AG20443 (cell line): ENCODE measurements around the gene PLA2G2A.
"Not testable (repeated sequence)": the region's sequence is repeated elsewhere in the genome, so short reads cannot be mapped to it uniquely, and the experiment has no call there.

Experiments
- DNase-seq: peaks from one replicate; pipeline ENCODE4 v3.0.0; 2012; ENCODE audit warnings: low spot score, mixed read lengths

PLA2G2A gene

GRCh38 chr1:19979494-19979977, at the start of gene PLA2G2A:
TSS of gene PLA2G2A (minus strand) at chr1:19979618. CDS start at chr1:19978773, 845 bp downstream.
- peak; percentile 25 for DNase-seq

DNA sequence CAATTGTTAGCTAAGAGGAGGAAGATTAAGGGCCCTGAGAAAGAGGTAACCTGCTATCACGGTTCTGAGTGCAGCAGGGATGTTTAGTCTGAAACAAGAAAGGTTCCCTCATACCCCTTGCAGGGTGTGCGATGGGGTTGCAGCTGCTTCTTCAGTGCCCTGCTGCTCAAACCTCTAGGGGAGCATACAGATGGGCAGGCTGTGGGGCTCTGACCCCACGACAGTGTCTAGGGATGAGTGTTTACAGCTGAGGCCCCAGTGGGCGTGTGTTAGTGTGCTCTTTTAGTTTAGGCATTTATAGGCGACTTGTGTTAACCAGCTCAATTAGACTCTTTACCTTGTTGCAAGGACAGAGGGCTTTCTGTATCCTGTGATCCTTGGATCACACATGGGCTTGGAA, 49.3 kb upstream of the PLA2G2A start:
- no peak for DNase-seq

DNA sequence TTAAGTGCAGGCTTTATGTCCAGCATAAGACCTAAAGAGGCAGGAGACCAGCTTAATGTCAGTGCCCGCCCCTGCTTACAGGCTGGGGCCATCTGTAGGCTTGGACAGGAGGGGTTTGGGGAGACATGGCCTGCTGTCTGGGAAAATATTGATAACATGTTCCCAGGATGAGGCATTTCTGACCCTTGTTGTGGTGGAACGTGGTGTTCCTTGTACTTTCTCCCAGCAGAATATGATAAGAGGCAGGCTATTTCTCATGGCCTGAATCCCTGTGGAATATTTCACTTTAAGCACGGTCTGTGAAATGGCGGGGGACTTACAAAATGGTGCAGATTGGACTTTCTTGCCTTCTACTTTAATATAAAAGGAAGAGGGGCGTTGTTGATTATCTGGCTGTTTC, 48.7 kb upstream of the PLA2G2A start:
- DNase-seq = no peak

GRCh38 chr1:20017741-20018140, 38.3 kb upstream of the PLA2G2A start:
- no peak for DNase-seq

DNA sequence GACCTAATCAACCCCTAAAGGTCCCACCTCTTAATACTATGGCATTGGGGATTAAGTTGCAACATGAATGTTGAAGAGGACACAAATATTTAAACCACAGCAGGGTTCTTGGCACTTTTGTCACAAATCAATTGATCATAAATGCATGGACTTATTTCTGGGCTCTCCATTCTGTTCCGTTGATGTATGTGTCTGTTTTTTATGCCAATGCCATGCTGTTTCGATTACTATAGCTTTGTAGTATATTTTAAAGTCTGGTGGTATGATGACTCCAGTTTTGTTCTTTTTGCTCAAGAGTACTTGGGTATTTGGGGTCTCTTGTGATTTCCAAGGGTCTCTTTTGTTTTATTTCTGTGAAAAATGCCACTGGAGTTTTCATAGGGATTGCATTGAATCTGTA, 34.7 kb upstream of the PLA2G2A start:
- DNase-seq = no peak

DNA sequence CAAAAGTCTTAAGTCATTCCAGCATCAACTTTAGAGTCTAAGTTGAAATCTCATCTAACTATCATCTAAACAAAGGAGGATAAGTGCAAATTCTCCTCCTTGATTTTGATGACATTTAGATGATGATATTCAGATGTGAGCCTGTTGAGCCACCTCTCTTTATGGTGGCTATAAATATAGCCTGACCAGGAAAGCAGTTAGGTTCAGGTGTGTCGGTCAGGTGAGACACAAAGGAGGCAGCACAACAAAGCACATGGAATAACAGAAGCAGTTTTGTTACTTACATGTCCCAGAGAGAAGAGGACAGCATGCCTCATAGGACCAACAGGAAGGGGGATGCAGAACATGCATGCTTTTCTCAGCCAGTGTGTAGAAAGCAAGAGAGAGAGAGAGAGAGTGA, 30.6 kb upstream of the PLA2G2A start:
- DNase-seq = no peak

GRCh38 chr1:20009212-20009611, 29.8 kb upstream of the PLA2G2A start:
- DNase-seq = no peak

GRCh38 chr1:20008391-20008841, 29.0 kb upstream of the PLA2G2A start:
- peak; percentile 20 for DNase-seq

- DNase-seq = not testable (repeated sequence)
These were observed 19.4 kb upstream of the PLA2G2A start for GRCh38 chr1:19998823-19999222.

DNA sequence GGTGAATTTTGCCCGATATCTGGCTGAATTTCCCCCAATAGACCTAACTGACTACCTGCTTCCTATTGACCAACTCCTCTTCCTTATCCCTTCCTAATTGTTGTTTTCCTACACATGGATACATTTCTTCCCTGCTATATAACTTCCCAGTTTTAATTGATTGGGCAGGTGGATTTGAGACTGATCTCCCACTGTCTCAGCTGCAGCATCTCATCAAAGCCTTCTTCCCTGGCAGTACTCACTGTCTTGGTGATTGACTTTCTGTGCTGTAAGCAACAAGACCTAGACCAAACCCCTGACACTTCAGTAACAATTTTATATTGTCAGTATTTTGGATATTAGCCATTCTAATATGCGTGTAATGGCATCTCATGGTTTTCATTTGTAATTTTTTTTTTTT, 11.3 kb upstream of the PLA2G2A start:
- DNase-seq = no peak

- DNase-seq = not testable (repeated sequence)
These were observed 10.8 kb upstream of the PLA2G2A start for GRCh38 chr1:19990182-19990582.

- DNase-seq = no peak
These were observed 9.0 kb upstream of the PLA2G2A start for GRCh38 chr1:19988267-19989006.

- DNase-seq = no peak
These were observed 8.3 kb upstream of the PLA2G2A start for GRCh38 chr1:19987719-19988118.

GRCh38 chr1:19984409-19985016, 5.1 kb upstream of the PLA2G2A start:
- DNase-seq = not testable (repeated sequence)

- DNase-seq = no peak
These were observed 2.3 kb upstream of the PLA2G2A start for GRCh38 chr1:19981507-19982312.

GRCh38 chr1:19981170-19981506, 1.7 kb upstream of the PLA2G2A start:
- no peak for DNase-seq

GRCh38 chr1:19980314-19980713, 896 bp upstream of the PLA2G2A start:
- no peak for DNase-seq

GRCh38 chr1:19978143-19978542, 1.3 kb downstream of the PLA2G2A start:
- no peak for DNase-seq

DNA sequence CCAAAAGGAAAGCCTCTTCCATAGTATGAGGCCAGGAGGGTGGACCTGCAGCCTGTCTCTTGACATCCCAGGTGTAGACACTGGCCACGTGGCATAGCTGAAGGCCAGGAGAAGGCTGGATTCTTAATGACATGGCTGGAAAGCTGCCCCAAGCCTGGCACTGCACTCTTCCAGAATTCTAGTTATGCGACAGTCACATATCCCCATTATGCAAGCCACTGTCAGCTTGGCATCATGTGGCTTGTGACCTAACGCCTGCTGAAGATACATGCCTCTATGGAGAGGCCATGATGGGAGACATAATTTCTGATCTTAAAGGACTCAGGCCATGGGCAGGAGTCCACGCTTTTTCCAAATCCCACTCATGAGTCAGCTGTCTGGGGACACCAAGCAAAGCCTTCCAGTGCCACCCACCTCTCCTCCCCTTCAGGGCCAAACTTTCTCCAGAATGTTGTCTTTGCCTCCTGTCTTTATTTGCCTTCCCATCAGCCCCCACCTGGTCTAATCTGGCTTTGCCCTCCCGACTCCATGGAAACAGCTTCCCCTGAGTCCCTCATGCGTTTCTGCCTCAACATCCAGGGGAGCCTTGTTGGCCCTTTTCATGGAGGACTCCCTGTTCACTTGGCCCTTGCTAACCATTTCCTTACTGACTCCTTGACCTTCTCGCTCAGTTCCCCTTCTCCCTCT, 3.0 kb downstream of the PLA2G2A start:
- DNase-seq = no peak

DNA sequence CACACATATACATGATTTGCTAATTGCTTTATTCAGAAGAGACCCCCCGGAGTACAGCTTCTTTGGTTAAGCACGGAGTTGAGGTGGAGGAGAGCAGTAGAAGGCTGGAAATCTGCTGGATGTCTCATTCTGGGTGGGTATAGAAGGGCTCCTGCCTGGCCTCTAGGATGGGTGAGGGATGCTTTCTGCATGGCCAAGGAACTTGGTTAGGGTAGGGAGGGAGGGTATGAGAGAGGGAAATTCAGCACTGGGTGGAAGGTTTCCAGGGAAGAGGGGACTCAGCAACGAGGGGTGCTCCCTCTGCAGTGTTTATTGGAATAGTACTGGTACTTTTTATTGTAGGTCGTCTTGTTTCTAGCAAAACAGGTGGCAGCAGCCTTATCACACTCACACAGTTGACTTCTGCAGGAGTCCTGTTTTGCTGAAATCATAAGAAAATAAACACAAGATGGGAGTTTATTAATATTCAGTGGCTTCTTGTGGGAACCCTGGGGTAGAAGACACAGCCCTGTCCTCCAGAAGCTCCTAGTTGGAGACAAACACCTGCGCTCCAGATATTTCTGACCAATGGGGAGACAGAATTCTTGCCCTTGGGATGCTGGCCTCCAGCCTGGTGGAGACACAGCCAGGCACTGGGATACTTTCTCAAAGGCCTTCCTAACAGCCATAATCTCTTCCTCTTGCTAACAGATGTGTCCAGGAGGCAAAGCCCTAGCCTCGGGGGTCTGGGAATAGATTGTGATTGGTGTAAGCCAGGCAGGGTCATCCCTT, 3.8 kb downstream of the PLA2G2A start:
- no peak for DNase-seq

GRCh38 chr1:19974822-19975416, 4.5 kb downstream of the PLA2G2A start:
- peak; percentile 89 for DNase-seq
